A549 (cell line): Measurements from ENCODE around the gene GPR35. TPM values are rescaled to one million over a fixed set of nuclear protein-coding genes. Genes with fewer than 3 reads are reported as not detected.

Experiments
- ATAC-seq, 2 experiments: fragments of 200-7000 bp in 1 of 2; fragments of >200 bp in 1 of 2; cut with Nextera tagmentation in 1 of 2; cut with Tn5 transposase in 1 of 2; 3 replicates each; pipeline versions ENCODE4 v1.8.0 to v1.9.1; 2018 to 2020; ENCODE audit warnings: mild to moderate bottlenecking in 1 of 2, moderate library complexity in 1 of 2
- CTCF ChIA-PET: fragments of 300-600 bp; sonication (Branson Sonifier 250); formaldehyde crosslinking; extraction: SDS; loops from one replicate; lab custom pipeline; 2021; ENCODE audit warnings: antibody characterized with exemption, inconsistent platforms; lab: Yijun Ruan, JAX
- POLR2A ChIA-PET: fragments of 350-600 bp; formaldehyde crosslinking; extraction: SDS; loops from one replicate; lab custom pipeline; 2021; ENCODE audit warnings: antibody characterized with exemption, inconsistent platforms; lab: Yijun Ruan, JAX
- DNase-seq, 2 experiments: peaks; one replicate each; pipeline versions ENCODE4 v3.0.0 to v3.0.0-alpha.2; 2011 to 2016; ENCODE audit warnings: low read depth in 1 of 2, low spot score in 1 of 2
- FAIRE-seq: peaks from 2 replicates; lab custom pipeline; 2011; peaks lifted over from hg19 to GRCh38; lab: Jason Lieb, UNC
- H3K27ac ChIP-seq, 2 experiments: fragments of >200 bp; sonication (Bioruptor Twin); formaldehyde crosslinking; 3 replicates each; pipeline ENCODE4 v1.5.1; 2016 to 2017
- H3K4me1 ChIP-seq: fragments of >200 bp; sonication (Bioruptor Twin); formaldehyde crosslinking; 3 replicates; pipeline ENCODE4 v1.6.1; 2016
- H3K4me2 ChIP-seq: fragments of >200 bp; sonication (Bioruptor Twin); formaldehyde crosslinking; 3 replicates; pipeline ENCODE4 v1.6.1; 2016
- H3K4me3 ChIP-seq: fragments of >200 bp; sonication (Bioruptor Twin); formaldehyde crosslinking; 3 replicates; pipeline ENCODE4 v1.5.1; 2016
- H3K9me3 ChIP-seq: fragments of >200 bp; sonication (Bioruptor Twin); formaldehyde crosslinking; 3 replicates; pipeline ENCODE4 v1.6.1; 2016
- BHLHE40 ChIP-seq: IDR thresholded peaks from 2 replicates; pipeline ENCODE4 v1.6.1; 2012; ENCODE audit warnings: low read depth, low read length, inconsistent platforms
- CEBPB ChIP-seq, 2 experiments: fragments of >200 bp in 1 of 2; sonication (Bioruptor Twin) in 1 of 2; formaldehyde crosslinking in 1 of 2; IDR thresholded peaks; 2 replicates each; pipeline ENCODE4 v1.6.1; 2012 to 2016
- CHD2 ChIP-seq: fragments of 150-350 bp; IDR thresholded peaks from 2 replicates; pipeline ENCODE4 v1.6.1; 2014; ENCODE audit warnings: low read length; ENCODE audit not compliant: partially characterized antibody
- EHF ChIP-seq: fragments of 250-450 bp; sonication (Bioruptor Pico); IDR thresholded peaks from 2 replicates; pipeline ENCODE4 v1.5.0; 2020; ENCODE audit warnings: mild to moderate bottlenecking
- GATA3 ChIP-seq: IDR thresholded peaks from 2 replicates; pipeline ENCODE4 v1.6.1; 2012; ENCODE audit warnings: borderline replicate concordance
- HOXB5 ChIP-seq: fragments of 250-450 bp; sonication (Bioruptor Pico); IDR thresholded peaks from 2 replicates; pipeline ENCODE4 v1.5.0; 2020; ENCODE audit warnings: mild to moderate bottlenecking, moderate library complexity
- KDM5A ChIP-seq: fragments of 200-600 bp; sonication (generic); IDR thresholded peaks from 2 replicates; pipeline ENCODE4 v1.6.1; 2016; ENCODE audit warnings: antibody characterized with exemption, mild to moderate bottlenecking
- MAFK ChIP-seq: fragments of 450-650 bp; IDR thresholded peaks from 2 replicates; pipeline ENCODE4 v1.6.1; 2014; ENCODE audit not compliant: partially characterized antibody
- MAZ ChIP-seq: fragments of 150-350 bp; IDR thresholded peaks from 2 replicates; pipeline ENCODE4 v1.6.1; 2014; ENCODE audit warnings: antibody characterized with exemption, low read depth, low read length, borderline replicate concordance
- MYC ChIP-seq: IDR thresholded peaks from 2 replicates; pipeline ENCODE4 v1.6.1; 2012; ENCODE audit warnings: mild to moderate bottlenecking, inconsistent platforms, low read length, improper control_type of control experiment, borderline replicate concordance
- POLR2A ChIP-seq: IDR thresholded peaks from 2 replicates; pipeline ENCODE4 v1.6.1; 2012; ENCODE audit warnings: mild to moderate bottlenecking, low read length
- RARB ChIP-seq: fragments of 250-450 bp; sonication (Bioruptor Pico); IDR thresholded peaks from 2 replicates; pipeline ENCODE4 v1.8.0; 2021; ENCODE audit warnings: mild to moderate bottlenecking, moderate library complexity
- RCOR1 ChIP-seq: fragments of 150-350 bp; IDR thresholded peaks from 2 replicates; pipeline ENCODE4 v1.6.1; 2014; ENCODE audit warnings: antibody characterized with exemption, low read length, low read depth
- RFX5 ChIP-seq: fragments of 450-650 bp; IDR thresholded peaks from 2 replicates; pipeline ENCODE4 v1.7.1; 2014; ENCODE audit warnings: antibody characterized with exemption, mild to moderate bottlenecking, moderate library complexity
- RNF2 ChIP-seq: fragments of 200-600 bp; sonication (generic); IDR thresholded peaks from 2 replicates; pipeline ENCODE4 v1.6.1; 2016; ENCODE audit warnings: low read depth, mild to moderate bottlenecking, antibody characterized with exemption, moderate library complexity, borderline replicate concordance
- SMC3 ChIP-seq: fragments of >200 bp; sonication (Bioruptor Twin); formaldehyde crosslinking; IDR thresholded peaks from 3 replicates; pipeline ENCODE4 v1.6.1; 2018; ENCODE audit warnings: inconsistent platforms
- TFCP2L1 ChIP-seq: fragments of 250-450 bp; sonication (Bioruptor Pico); IDR thresholded peaks from 2 replicates; pipeline ENCODE4 v1.5.0; 2021; ENCODE audit warnings: mild to moderate bottlenecking
- ZFP36 ChIP-seq: fragments of 450-650 bp; IDR thresholded peaks from 2 replicates; pipeline ENCODE4 v1.6.1; 2014; ENCODE audit warnings: borderline replicate concordance; ENCODE audit not compliant: partially characterized antibody
- whole genome bisulfite sequencing: methylation state at CpG from one replicate; pipeline ENCODE4 v1.1.6; 2017; ENCODE audit errors: missing lambda C conversion rate; 5-methylcytosine and 5-hydroxymethylcytosine counted together
- polyA plus RNA-seq, 4 experiments: library from polyadenylated mRNA; depleted of rRNA in 3 of 4; stranded (reverse); fragments of >200 nt; fragmentation: RNase III in 1 of 4; extraction: RNeasy Plus Mini Kit Qiagen cat#74134 plus additional on column Dnase treatment in 1 of 4; gene quantifications; 2 replicates in 3 of 4; 3 replicates in 1 of 4; pipeline ENCODE4 v1.2.3, GENCODE V29; 2011 to 2017
- TF ChIP-seq, protein P1 (sequence below): fragments of 150-350 bp; IDR thresholded peaks from 2 replicates; pipeline ENCODE4 v1.6.1; 2014; ENCODE audit warnings: low read depth, mild to moderate bottlenecking, low read length
- TF ChIP-seq, protein P2 (sequence below): fragments of >200 bp; sonication (Bioruptor Twin); formaldehyde crosslinking; IDR thresholded peaks from 3 replicates; pipeline ENCODE4 v1.5.1; 2016
- TF ChIP-seq, protein P3 (sequence below): fragments of 200-600 bp; sonication (generic); IDR thresholded peaks from 2 replicates; pipeline ENCODE4 v1.6.1; 2016; ENCODE audit warnings: antibody characterized with exemption, mild to moderate bottlenecking, moderate library complexity
- TF ChIP-seq, protein P4 (sequence below): fragments of 450-650 bp; IDR thresholded peaks from 2 replicates; pipeline ENCODE4 v1.6.1; 2014; ENCODE audit warnings: antibody characterized with exemption
- TF ChIP-seq, protein P5 (sequence below): IDR thresholded peaks from 2 replicates; pipeline ENCODE4 v1.6.1; 2012; ENCODE audit warnings: low read depth, borderline replicate concordance
- TF ChIP-seq, protein P6 (sequence below): fragments of 250-450 bp; sonication (Bioruptor Pico); IDR thresholded peaks from 2 replicates; pipeline ENCODE4 v1.5.0; 2020; ENCODE audit warnings: low read depth, mild to moderate bottlenecking, moderate library complexity
- TF ChIP-seq, protein P7 (sequence below): IDR thresholded peaks from 2 replicates; pipeline ENCODE4 v1.6.1; 2012

The GPR35 gene
- polyA plus RNA-seq, 2 of the 4 experiments (the other 2 are of a cell fraction): 0.65 to 0.90 TPM

DNA sequence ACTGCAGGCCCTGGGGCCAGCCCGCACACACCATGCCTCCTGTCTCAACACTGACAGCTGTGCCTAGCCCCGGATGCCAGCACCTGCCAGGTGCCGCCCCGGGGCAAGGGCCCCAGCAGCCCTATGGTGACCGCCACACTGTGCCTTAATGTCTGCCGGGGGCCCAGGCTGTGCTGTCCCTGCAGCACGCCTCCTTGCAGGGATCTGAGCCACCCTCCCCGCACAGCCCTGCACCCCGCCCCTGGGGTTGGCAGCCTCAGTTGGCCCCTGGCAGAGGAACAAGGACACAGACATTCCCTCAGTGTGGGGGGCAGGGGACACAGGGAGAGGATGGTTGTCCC is 47.2 kb upstream of the GPR35 start:
- Histone ChIP-seq H3K4me3 (no peak overlapping the region), H3K9me3 (no peaks in the 10 kb centered on the region), H3K27ac (no peak overlapping the region), H3K4me2 (no peak overlapping the region), H3K4me1 (peaks cover 23% of the 10 kb centered on the region)
- TF ChIP-seq, protein P1, sequence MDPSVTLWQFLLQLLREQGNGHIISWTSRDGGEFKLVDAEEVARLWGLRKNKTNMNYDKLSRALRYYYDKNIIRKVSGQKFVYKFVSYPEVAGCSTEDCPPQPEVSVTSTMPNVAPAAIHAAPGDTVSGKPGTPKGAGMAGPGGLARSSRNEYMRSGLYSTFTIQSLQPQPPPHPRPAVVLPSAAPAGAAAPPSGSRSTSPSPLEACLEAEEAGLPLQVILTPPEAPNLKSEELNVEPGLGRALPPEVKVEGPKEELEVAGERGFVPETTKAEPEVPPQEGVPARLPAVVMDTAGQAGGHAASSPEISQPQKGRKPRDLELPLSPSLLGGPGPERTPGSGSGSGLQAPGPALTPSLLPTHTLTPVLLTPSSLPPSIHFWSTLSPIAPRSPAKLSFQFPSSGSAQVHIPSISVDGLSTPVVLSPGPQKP: no peak
- TF ChIP-seq EHF (CRISPR knock-in tag): no peak
- no peak for TF ChIP-seq MAZ
- no peak for TF ChIP-seq TFCP2L1 (CRISPR knock-in tag)
- no peak for TF ChIP-seq CHD2
- no peak for TF ChIP-seq SMC3
- TF ChIP-seq RARB: no peak
- TF ChIP-seq, protein P2, sequence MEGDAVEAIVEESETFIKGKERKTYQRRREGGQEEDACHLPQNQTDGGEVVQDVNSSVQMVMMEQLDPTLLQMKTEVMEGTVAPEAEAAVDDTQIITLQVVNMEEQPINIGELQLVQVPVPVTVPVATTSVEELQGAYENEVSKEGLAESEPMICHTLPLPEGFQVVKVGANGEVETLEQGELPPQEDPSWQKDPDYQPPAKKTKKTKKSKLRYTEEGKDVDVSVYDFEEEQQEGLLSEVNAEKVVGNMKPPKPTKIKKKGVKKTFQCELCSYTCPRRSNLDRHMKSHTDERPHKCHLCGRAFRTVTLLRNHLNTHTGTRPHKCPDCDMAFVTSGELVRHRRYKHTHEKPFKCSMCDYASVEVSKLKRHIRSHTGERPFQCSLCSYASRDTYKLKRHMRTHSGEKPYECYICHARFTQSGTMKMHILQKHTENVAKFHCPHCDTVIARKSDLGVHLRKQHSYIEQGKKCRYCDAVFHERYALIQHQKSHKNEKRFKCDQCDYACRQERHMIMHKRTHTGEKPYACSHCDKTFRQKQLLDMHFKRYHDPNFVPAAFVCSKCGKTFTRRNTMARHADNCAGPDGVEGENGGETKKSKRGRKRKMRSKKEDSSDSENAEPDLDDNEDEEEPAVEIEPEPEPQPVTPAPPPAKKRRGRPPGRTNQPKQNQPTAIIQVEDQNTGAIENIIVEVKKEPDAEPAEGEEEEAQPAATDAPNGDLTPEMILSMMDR: no peak
- TF ChIP-seq GATA3: no peak
- CTCF ChIA-PET: interaction anchor here (2.3 to 7.3 kb wide), 2 partner anchors 9 to 12 kb away, joined by 8 to 76 read pairs; no protein-coding TSS in a partner anchor
- POLR2A ChIA-PET: interaction anchor here (3.4 kb wide), 1 partner anchor 8 kb away, joined by 9 read pairs; the partner anchor contains the start of gene CAPN10
- DNase-seq (no peak), FAIRE-seq (no peak), ATAC-seq (no peak)
- WGBS: 100% methylated on average over 1 of the region's 9 CpGs

DNA sequence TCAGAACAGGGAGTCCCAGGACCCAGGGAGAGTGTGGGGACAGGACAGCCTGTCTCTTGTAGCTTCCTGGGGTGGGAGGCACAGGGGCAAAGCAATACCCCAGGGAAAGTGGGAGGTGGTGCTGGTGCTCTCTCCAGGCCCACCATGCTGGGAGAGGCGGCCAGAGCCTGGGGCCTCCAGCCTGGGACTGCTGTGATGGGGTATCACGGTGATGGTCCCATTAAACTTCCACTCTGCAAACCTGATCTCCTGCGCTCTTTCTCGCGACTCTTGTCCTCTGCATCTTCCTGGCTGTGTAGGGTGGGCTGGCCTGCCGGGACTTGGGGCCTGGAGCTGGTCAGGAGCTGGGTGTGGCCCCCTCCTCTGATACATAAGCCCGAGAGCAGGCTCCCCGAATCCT is 46.8 kb upstream of the GPR35 start:
- H3K4me2 ChIP-seq: no peak overlapping the region

More for the DNA sequence above, 46.8 kb upstream of the GPR35 start:
- ChIA-PET CTCF (interaction anchor here (2.3 to 7.3 kb wide), 2 partner anchors 9 to 13 kb away, joined by 8 to 76 read pairs; no protein-coding TSS in a partner anchor), POLR2A (interaction anchor here (3.4 kb wide), 1 partner anchor 8 kb away, joined by 9 read pairs; the partner anchor contains the start of gene CAPN10)
- WGBS: 87% methylated on average over 8 of the region's 8 CpGs
- Histone ChIP-seq H3K9me3 (no peaks in the 10 kb centered on the region), H3K27ac (no peak overlapping the region), H3K4me1 (peaks cover 23% of the 10 kb centered on the region), H3K4me3 (no peak overlapping the region)
- ATAC-seq (no peak), DNase-seq (no peak), FAIRE-seq (no peak)
- TF ChIP-seq, protein P3, sequence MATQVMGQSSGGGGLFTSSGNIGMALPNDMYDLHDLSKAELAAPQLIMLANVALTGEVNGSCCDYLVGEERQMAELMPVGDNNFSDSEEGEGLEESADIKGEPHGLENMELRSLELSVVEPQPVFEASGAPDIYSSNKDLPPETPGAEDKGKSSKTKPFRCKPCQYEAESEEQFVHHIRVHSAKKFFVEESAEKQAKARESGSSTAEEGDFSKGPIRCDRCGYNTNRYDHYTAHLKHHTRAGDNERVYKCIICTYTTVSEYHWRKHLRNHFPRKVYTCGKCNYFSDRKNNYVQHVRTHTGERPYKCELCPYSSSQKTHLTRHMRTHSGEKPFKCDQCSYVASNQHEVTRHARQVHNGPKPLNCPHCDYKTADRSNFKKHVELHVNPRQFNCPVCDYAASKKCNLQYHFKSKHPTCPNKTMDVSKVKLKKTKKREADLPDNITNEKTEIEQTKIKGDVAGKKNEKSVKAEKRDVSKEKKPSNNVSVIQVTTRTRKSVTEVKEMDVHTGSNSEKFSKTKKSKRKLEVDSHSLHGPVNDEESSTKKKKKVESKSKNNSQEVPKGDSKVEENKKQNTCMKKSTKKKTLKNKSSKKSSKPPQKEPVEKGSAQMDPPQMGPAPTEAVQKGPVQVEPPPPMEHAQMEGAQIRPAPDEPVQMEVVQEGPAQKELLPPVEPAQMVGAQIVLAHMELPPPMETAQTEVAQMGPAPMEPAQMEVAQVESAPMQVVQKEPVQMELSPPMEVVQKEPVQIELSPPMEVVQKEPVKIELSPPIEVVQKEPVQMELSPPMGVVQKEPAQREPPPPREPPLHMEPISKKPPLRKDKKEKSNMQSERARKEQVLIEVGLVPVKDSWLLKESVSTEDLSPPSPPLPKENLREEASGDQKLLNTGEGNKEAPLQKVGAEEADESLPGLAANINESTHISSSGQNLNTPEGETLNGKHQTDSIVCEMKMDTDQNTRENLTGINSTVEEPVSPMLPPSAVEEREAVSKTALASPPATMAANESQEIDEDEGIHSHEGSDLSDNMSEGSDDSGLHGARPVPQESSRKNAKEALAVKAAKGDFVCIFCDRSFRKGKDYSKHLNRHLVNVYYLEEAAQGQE: no peak
- TF ChIP-seq TFCP2L1 (CRISPR knock-in tag) (no peak), KDM5A (no peak), BHLHE40 (no peak), HOXB5 (CRISPR knock-in tag) (no peak), RARB (no peak), RNF2 (no peak), CEBPB (IDR thresholded peaks at IDR 0.05) (no peak), MYC (no peak), MAFK (no peak), EHF (CRISPR knock-in tag) (no peak), RCOR1 (no peak), POLR2A (no peak), ZFP36 (no peak), MAZ (no peak), RFX5 (no peak)
- TF ChIP-seq, protein P4, sequence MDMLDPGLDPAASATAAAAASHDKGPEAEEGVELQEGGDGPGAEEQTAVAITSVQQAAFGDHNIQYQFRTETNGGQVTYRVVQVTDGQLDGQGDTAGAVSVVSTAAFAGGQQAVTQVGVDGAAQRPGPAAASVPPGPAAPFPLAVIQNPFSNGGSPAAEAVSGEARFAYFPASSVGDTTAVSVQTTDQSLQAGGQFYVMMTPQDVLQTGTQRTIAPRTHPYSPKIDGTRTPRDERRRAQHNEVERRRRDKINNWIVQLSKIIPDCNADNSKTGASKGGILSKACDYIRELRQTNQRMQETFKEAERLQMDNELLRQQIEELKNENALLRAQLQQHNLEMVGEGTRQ: no peak
- TF ChIP-seq, protein P5, sequence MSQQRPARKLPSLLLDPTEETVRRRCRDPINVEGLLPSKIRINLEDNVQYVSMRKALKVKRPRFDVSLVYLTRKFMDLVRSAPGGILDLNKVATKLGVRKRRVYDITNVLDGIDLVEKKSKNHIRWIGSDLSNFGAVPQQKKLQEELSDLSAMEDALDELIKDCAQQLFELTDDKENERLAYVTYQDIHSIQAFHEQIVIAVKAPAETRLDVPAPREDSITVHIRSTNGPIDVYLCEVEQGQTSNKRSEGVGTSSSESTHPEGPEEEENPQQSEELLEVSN: no peak
- TF ChIP-seq, protein P6, sequence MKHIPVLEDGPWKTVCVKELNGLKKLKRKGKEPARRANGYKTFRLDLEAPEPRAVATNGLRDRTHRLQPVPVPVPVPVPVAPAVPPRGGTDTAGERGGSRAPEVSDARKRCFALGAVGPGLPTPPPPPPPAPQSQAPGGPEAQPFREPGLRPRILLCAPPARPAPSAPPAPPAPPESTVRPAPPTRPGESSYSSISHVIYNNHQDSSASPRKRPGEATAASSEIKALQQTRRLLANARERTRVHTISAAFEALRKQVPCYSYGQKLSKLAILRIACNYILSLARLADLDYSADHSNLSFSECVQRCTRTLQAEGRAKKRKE (CRISPR knock-in tag): no peak
- TF ChIP-seq, protein P7, sequence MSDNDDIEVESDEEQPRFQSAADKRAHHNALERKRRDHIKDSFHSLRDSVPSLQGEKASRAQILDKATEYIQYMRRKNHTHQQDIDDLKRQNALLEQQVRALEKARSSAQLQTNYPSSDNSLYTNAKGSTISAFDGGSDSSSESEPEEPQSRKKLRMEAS: no peak
